ENCODE results near the gene TPMT.
"Not testable (repeated sequence)": the region's sequence is repeated elsewhere in the genome, so short reads cannot be mapped to it uniquely, and the experiment has no call there.

Gene TPMT

DNA sequence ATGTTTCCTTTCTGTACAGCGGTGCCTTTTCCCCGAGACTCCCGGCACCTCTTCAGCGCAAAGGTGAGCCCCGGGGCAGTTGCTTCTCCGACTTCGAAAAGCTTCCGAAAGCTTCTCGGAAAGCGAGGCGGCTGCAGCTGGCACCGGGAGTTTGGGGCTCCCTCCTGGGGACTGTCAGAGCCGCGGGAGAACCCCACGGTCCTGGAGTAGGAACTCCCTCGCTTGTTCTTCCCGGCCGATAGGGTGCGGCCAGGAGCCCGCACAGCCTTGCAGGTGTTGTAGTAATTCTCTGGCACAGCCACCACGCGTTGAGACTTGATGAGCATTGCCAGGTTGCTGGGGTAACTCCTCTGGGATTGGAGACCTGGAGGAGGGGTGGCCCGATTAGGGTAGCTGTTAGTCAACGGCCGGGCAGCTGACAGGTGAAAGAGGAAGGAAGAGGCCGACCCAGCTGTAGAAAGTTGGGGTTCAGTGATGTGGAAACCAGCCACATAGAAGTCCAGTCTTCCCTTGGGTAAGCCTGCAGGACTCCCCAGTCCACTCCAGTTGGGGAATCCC lies 1.1 kb upstream of the TPMT start:
- DNase-seq (ENCODE audit: low spot score) = peak; percentile 45

GRCh38 chr6:18155150-18155863 lies 430 bp upstream of the TPMT start, which contains the start of gene KDM1B:
Gene KDM1B, plus strand, starts transcription at chr6:18155422. Its CDS starts 4,474 bp downstream, at chr6:18159896.
- peak; percentile 98 for DNase-seq (ENCODE audit: low spot score)

DNA sequence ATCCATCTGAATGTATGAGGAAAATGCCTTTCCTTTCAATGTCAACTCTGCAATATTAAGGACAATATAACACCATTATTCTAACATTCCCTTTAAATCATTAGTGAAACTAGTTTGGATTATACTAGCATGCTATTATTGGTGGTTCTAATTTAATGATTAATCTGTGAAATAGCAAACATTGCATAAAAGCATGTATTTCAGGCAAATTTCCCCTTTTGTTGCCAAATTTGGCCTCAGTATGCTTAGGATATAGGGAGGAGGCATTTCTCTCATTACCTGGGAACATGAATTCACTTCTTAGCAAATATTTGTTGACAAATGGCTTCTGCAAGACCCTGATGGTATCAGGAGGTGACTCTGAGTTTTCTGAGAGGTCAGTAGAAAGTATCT lies 1.6 kb downstream of the TPMT start:
- DNase-seq (ENCODE audit: low spot score) = peak; percentile 11

DNA sequence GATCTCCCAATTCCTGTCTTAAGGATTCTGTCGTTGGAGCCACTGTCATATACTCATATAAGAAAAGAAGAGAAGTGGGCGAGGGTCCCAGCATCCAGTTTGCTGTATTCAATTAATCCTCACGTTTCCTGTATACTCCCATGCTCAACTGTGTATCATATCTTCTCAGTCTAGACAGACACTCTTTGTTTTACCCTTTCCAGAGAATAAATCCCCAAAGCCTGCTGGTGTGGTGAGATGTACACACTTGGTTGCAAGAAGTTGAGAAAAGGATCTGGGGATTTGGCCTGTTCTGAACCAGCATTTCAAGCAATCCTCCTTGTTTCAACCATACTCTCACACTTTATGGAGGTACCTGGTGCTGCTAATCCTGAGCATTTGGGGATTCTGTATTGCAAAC lies 3.1 kb downstream of the TPMT start:
- DNase-seq (ENCODE audit: low spot score) = no peak

GRCh38 chr6:18151391-18151790 lies 3.5 kb downstream of the TPMT start:
- DNase-seq (ENCODE audit: low spot score) = not testable (repeated sequence)

DNA sequence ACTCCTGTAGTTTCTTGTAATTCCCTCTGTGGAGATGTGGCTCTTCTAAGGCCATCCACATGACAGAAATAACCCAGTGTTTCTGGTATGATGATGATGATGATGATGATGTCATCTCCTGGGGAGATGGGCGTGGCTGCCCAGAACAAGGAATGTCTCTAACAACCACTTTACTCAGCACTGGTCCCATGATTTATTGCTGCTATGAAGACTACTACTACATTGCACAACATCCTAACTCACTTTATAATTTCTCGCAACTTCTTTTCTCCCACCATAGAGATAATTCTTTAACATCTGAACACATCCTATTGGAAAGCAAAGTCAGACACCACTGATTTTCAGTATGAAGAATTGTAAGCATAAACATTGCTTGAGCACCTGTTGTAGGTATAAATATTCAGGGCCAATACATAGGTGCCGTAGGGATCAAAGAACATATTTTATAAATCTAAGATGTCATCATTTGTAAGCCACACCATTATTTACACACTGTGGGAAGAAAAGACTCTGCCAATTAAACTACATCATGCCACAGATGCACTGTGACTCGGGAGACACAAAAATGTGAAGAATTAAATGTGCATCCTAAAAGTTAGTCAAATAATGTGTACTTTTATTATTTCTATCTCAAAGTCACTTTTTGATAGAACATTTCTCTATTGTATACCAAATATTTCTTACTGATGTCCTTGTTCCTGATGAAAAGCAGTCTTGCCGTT lies 6.4 kb downstream of the TPMT start:
- DNase-seq (ENCODE audit: low spot score) = no peak

GRCh38 chr6:18147616-18148015 lies 7.3 kb downstream of the TPMT start:
- no peak for DNase-seq (ENCODE audit: low spot score)

GRCh38 chr6:18147160-18147559 lies 7.7 kb downstream of the TPMT start:
- DNase-seq (ENCODE audit: low spot score) = no peak

GRCh38 chr6:18142591-18142861 lies 12.4 kb downstream of the TPMT start:
- DNase-seq (ENCODE audit: low spot score) = no peak

DNA sequence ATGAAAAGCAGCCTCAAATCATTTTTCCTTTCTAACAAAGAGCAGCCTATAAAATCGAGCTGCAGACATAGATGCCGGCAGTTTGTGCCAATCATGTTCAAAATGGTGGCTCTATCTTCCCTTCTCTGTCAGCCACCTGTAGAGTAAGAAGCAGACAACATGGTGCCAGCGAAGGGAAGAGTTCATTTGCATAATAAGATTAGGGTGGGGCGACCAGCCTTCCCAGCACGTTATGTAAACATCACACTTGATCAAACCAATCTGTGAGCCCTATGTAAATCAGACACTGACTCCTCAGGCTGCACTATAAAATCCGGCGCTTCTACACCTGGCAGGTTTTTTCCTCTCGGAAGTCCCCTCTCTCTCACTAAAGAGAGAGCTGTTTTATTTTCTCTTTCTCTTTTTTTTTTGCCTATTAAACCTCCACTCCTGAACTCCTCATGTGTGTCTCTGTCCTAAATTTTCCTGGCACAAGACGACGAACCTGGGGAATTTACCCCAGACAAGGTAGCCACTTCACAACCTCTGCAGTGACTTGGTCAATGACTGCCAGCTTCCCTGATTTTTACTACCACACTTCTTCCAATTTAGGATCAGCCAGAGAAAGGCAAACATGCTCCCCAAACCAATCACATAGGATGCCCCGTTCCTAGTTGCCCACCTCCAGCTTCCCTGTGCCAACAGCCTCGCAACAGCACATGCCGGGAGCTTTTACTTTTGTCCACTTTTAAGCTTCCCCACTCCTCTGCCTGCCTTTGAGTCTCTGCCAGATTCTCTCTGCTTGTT lies 12.9 kb downstream of the TPMT start:
- no peak for DNase-seq (ENCODE audit: low spot score)

- DNase-seq (ENCODE audit: low spot score) = no peak
Observed at GRCh38 chr6:18139935-18140621, 14.8 kb downstream of the TPMT start.

DNA sequence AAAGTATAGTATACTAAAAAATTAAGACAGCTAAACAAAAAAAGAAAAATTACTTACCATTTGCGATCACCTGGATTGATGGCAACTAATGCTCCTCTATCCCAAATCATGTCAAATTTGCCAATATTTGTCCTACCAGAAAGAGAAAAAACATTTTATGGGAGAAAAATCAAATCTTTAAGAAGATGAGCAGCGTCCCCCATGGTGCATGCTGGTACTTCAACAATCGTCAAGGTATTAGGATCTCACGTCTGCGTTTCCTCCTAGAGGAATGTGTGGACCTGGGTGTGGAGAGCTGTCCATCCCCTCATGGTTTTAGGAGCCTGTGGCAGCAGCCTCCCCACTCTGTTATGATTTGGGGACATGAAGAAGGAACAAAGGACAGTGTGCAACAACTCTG lies 16.0 kb downstream of the TPMT start:
- no peak for DNase-seq (ENCODE audit: low spot score)

- DNase-seq (ENCODE audit: low spot score) = no peak
Observed at GRCh38 chr6:18136260-18136659, 18.6 kb downstream of the TPMT start.

DNA sequence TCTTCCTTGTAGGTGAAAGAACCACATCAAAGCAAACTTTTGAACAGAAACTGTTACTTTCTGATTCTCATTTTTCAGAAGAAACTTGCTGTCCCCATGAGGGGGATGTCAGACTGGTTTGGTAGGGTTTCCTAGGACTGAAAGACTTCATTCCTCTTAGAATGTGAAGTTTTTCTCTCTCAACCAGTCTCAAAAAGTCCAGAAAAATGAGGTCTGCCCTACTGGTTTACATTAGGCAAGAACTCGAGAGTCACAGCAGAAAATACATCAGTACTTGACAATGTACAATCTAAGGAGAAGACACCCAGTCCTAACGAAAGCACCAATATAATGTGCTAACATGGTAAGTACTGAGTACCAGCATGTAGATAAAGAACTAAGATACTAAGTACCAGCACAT lies 19.7 kb downstream of the TPMT start:
- DNase-seq (ENCODE audit: low spot score) = no peak

DNA sequence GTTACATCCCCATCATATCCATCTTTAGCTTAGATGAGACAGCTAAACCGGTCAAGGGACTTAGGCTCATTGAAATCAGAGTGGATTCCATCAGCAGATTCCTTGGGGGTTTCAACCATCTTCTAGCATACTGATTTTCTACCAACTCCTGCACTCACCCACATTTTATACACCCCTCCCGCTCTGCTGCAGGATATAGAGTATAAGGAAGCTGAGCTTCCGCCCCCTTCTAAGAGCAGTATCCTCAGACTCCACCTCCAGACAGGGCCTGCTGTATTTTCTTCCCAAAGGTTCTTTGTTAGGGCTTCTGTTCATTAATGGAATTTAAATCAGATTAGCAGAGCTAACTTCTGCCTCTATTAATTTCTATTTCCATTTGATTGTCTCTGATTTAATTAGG lies 22.5 kb downstream of the TPMT start:
- DNase-seq (ENCODE audit: low spot score) = no peak

- no peak for DNase-seq (ENCODE audit: low spot score)
Observed at GRCh38 chr6:18126121-18126520, 28.8 kb downstream of the TPMT start.

DNA sequence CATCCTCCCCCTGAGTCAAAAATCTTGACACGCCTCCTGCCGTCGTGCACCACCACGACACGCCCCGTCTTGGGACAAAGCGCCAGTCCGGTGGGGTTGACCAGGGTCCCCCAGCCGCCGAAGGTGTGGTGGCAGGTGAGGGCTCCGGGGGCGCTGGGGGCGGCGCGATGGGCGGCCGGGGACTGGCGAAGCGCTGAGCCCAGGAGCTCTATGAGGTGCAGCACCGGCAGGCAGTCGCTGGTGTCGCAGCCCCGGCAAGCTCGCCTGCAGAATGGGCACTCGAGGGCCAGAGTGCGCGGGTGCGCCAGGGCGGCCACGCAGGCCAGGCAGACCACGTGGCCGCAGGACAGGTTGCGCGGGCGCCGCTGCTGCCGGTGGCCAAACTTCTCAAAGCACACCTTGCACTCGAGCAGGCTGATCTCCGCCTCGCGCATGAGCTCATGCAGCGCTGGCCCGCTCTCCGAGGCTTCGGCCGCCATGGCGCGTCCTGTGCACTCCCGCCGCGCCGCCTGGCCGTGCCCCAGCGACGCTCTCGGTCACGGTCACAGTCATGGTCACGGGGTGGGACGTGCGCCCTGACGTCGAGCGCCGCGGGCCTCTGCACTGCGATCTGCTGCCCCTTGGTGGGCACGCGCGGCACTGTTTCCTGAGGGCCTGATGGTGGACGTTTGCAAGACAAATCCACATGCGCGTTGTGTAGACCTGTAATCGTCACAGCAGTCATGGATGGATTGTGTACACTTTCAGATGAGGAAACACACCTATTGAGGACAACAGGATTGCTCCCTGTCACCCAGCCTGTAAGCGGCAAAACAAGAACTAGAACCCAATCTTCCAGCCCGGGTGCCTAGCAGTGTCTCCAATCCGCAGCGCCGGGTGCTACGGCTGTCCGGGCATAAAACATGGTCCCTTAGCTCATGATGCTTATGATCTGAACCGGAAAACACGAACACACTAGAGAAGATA lies 32.5 kb downstream of the TPMT start, which contains the start of gene NHLRC1:
Gene NHLRC1, minus strand, starts transcription at position 550 of the 966 bp plus-strand sequence. Its CDS starts 71 bp downstream, at position 479.
- peak; percentile 82 for DNase-seq (ENCODE audit: low spot score)

DNA sequence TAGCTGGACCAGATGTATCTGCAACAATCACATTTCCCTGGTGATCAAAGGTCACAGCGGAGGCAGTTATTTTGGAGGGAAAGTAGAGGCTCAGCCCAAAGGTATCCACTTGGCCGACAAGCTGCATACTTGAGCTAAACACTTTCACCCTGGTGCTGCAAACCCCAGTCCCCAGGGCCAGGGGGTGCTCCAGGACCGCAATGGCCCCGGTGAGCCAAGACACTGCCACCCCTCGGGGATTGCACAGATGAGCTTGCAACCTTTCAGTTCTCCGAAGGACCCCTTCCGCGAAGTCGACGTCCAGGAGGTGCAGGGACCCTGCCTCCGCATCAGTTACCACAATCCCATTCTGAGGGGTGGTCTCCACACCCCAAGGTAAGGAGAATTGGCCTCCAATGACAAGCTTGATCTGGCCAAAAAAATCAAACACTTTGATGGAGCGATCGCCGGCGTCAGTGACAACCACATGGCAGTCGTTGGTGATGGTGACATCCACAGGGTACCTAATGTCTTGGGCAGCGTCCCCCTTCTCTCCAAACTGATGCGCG lies 33.2 kb downstream of the TPMT start:
- no peak for DNase-seq (ENCODE audit: low spot score)

DNA sequence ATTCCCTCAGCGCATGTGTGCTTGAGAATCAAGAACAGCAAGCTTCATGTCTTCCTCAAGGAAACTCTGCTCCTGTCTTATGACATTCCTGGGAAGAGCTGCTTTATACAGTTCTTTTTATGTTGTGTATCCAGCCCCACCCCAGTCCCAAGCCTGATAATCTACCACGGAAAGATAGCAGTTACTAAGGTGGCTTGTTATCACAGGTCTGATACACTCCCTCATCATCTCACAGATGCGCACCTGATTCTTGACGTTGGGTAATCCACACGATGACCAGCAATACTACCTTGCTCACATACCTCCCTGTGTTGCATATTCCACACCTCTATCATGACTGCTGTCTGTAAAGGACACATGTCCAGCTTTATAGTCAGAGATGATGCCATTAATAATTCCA lies 35.6 kb downstream of the TPMT start:
- DNase-seq (ENCODE audit: low spot score) = no peak

DNA sequence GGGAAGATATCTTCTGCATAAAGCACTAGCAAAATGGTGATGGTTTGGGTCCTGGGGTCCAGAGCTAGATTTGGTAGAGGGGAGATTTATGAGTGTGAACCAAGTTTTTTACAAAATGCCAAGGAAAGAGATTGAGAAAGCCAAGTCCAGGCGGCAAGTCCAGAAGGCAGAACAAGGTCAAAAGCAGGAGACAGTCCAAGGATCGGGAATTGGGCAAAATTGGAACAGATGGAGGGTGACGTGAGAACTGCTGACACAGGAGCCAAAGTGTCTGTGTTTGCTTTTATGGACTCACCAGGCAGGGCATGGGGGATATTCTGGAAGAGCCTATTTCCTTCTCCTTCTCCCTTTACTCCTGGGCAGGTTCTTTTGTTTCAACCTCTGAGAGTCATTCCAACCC lies 36.5 kb downstream of the TPMT start:
- no peak for DNase-seq (ENCODE audit: low spot score)

- DNase-seq (ENCODE audit: low spot score) = no peak
Observed at GRCh38 chr6:18117136-18117535, 37.7 kb downstream of the TPMT start.
